HepG2 (cell line): Measurements from ENCODE around the gene TBC1D16. TPM values are rescaled to one million over a fixed set of nuclear protein-coding genes. Genes with fewer than 3 reads are reported as not detected.

ENCODE experiments used
- ATAC-seq: fragments of 200-7000 bp; cut with Tn5 transposase; 3 replicates; pipeline ENCODE4 v1.9.1; 2020; ENCODE audit warnings: mild to moderate bottlenecking, moderate library complexity
- BruUV-seq: library from RNA; stranded (reverse); fragments of 400-500 nt; replicated peaks from 2 replicates; lab custom pipeline; 2021; lab: Mats Ljungman, UMichigan
- CTCF ChIA-PET: fragments of 300-600 bp; formaldehyde crosslinking; extraction: SDS; loops from one replicate; lab custom pipeline; 2021; ENCODE audit warnings: low total read pairs, inconsistent platforms, low intra/inter-chr PET ratio; lab: Yijun Ruan, JAX
- POLR2A ChIA-PET: fragments of 350-600 bp; sonication (Branson Sonifier 250); formaldehyde crosslinking; loops from one replicate; lab custom pipeline; 2020; ENCODE audit warnings: antibody characterized with exemption, inconsistent platforms; lab: Yijun Ruan, JAX
- DNase-seq: peaks from one replicate; pipeline ENCODE4 v3.0.0-alpha.2; 2015; ENCODE audit warnings: low spot score
- FAIRE-seq: peaks from 3 replicates; lab custom pipeline; 2011; peaks lifted over from hg19 to GRCh38; lab: Jason Lieb, UNC
- H2AFZ ChIP-seq: one replicate; pipeline ENCODE4 v1.6.1; 2011; ENCODE audit warnings: low read length, inconsistent platforms
- H3K27ac ChIP-seq: fragments of 300-600 bp; 3 replicates; pipeline ENCODE4 v1.8.0; 2011; ENCODE audit warnings: mixed run types, mild to moderate bottlenecking, mixed read lengths, low read length, inconsistent platforms; ENCODE audit not compliant: insufficient read depth; ENCODE audit errors: extremely low read length
- H3K27me3 ChIP-seq, 2 experiments: fragments of 200-600 bp in 1 of 2; 2 replicates in 1 of 2; 3 replicates in 1 of 2; pipeline versions ENCODE4 v1.6.0 to v1.8.0; 2011; ENCODE audit warnings: low read length in 2 of 2, mild to moderate bottlenecking in 2 of 2, moderate library complexity in 2 of 2, inconsistent platforms in 1 of 2; ENCODE audit not compliant: insufficient read depth in 2 of 2, control insufficient read depth in 1 of 2
- H3K36me3 ChIP-seq, 2 experiments: fragments of 200-600 bp in 1 of 2; replicated peaks in 1 of 2; 2 replicates in 1 of 2; 3 replicates in 1 of 2; pipeline versions ENCODE4 v1.5.1 to v1.8.0; 2011; ENCODE audit warnings: low read length in 2 of 2, inconsistent platforms in 1 of 2; ENCODE audit not compliant: insufficient read depth in 2 of 2, control insufficient read depth in 1 of 2
- H3K4me1 ChIP-seq: 2 replicates; pipeline ENCODE4 v1.5.1; 2012; ENCODE audit warnings: low read length, inconsistent platforms; ENCODE audit not compliant: insufficient read depth
- H3K4me2 ChIP-seq: 2 replicates; pipeline ENCODE4 v1.6.0; 2011; ENCODE audit warnings: low read depth, low read length, inconsistent platforms
- H3K4me3 ChIP-seq, 3 experiments: fragments of 200-600 bp in 1 of 3; sonication (generic), shearing (Covaris generic) in 1 of 3; replicated peaks in 1 of 3; 2 replicates each; pipeline ENCODE4 v1.5.1; 2011 to 2016; ENCODE audit warnings: low read length in 3 of 3, inconsistent platforms in 2 of 3, low read depth in 2 of 3, mild to moderate bottlenecking in 2 of 3, control low read depth in 1 of 3, mixed read lengths in 1 of 3; ENCODE audit not compliant: insufficient read depth in 1 of 3
- H3K79me2 ChIP-seq: one replicate; pipeline ENCODE4 v1.6.1; 2011; ENCODE audit warnings: low read length, inconsistent platforms; ENCODE audit not compliant: insufficient read depth
- H3K9ac ChIP-seq: 2 replicates; pipeline ENCODE4 v1.6.0; 2011; ENCODE audit warnings: mild to moderate bottlenecking, low read depth, low read length, inconsistent platforms; ENCODE audit not compliant: insufficient read depth
- H3K9me3 ChIP-seq: 2 replicates; pipeline ENCODE4 v1.5.1; 2012; ENCODE audit warnings: mild to moderate bottlenecking, low read length
- H4K20me1 ChIP-seq: 2 replicates; pipeline ENCODE4 v1.6.0; 2011; ENCODE audit warnings: inconsistent platforms, mild to moderate bottlenecking, low read length, moderate library complexity; ENCODE audit not compliant: insufficient read depth
- ATF1 ChIP-seq: IDR thresholded peaks from 2 replicates; pipeline ENCODE4 v1.6.1; 2016; ENCODE audit warnings: mild to moderate bottlenecking, control low read depth
- HMGXB3 ChIP-seq: sonication (generic); formaldehyde crosslinking; IDR thresholded peaks from 2 replicates; pipeline ENCODE4 v1.4.0; 2020; ENCODE audit warnings: missing genetic modification reagents, borderline replicate concordance
- ISL2 ChIP-seq: sonication (generic); formaldehyde crosslinking; IDR thresholded peaks from 2 replicates; pipeline ENCODE4 v1.5.0; 2020; ENCODE audit warnings: missing genetic modification reagents
- MNT ChIP-seq: fragments of 450-650 bp; IDR thresholded peaks from 2 replicates; pipeline ENCODE4 v1.6.1; 2016
- SOX6 ChIP-seq, 2 experiments: fragments of 450-650 bp in 1 of 2; sonication (generic) in 1 of 2; formaldehyde crosslinking in 1 of 2; IDR thresholded peaks; 2 replicates each; pipeline versions ENCODE4 v1.4.0 to v1.6.1; 2017 to 2020; ENCODE audit warnings: antibody characterized with exemption in 1 of 2, mild to moderate bottlenecking in 1 of 2, missing genetic modification reagents in 1 of 2
- ZNF251 ChIP-seq: sonication (generic); formaldehyde crosslinking; IDR thresholded peaks from 2 replicates; pipeline ENCODE4 v1.9.0; 2021; ENCODE audit warnings: mild to moderate bottlenecking, missing genetic modification reagents
- ZNF484 ChIP-seq: sonication (generic); formaldehyde crosslinking; IDR thresholded peaks from 2 replicates; pipeline ENCODE4 v1.5.1; 2020; ENCODE audit warnings: mild to moderate bottlenecking, low read depth, missing genetic modification reagents, borderline replicate concordance
- ZNF512 ChIP-seq: sonication (generic); formaldehyde crosslinking; IDR thresholded peaks from 2 replicates; pipeline ENCODE4 v1.4.0; 2020; ENCODE audit warnings: mild to moderate bottlenecking, missing genetic modification reagents
- ZNF512B ChIP-seq: sonication (generic); formaldehyde crosslinking; IDR thresholded peaks from 2 replicates; pipeline ENCODE4 v1.5.1; 2020; ENCODE audit warnings: missing genetic modification reagents, mild to moderate bottlenecking, borderline replicate concordance
- ZNF546 ChIP-seq: sonication (generic); formaldehyde crosslinking; conservative IDR thresholded peaks from 2 replicates; pipeline ENCODE4 v1.8.1; 2023; ENCODE audit warnings: mild to moderate bottlenecking, missing genetic modification reagents
- ZNF678 ChIP-seq: sonication (generic); formaldehyde crosslinking; IDR thresholded peaks from 2 replicates; pipeline ENCODE4 v1.4.0; 2020; ENCODE audit warnings: mild to moderate bottlenecking, missing genetic modification reagents
- ZNF713 ChIP-seq: sonication (generic); formaldehyde crosslinking; IDR thresholded peaks from 2 replicates; pipeline ENCODE4 v1.4.0; 2020; ENCODE audit warnings: mild to moderate bottlenecking, missing genetic modification reagents
- WGBS: methylation state at CpG from one replicate; pipeline ENCODE4 v1.1.6; 2017; ENCODE audit warnings: low lambda C conversion rate; 5-methylcytosine and 5-hydroxymethylcytosine counted together
- in situ Hi-C: cut with HindIII; loops from 2 replicates; pipeline ENCODE4 v1.10.0; 2017; ENCODE audit warnings: low pct_unique_long_range_greater_than_20kb; ENCODE audit not compliant: extremely low pct_ligation_motif_present
- intact Hi-C: fragments of 100-400 bp; cut with micrococcal nuclease; formaldehyde crosslinking; loops from one replicate; pipeline ENCODE4 v1.10.0; 2022; ENCODE audit not compliant: unreplicated experiment
- polyA plus RNA-seq, 8 experiments: library from polyadenylated mRNA; depleted of rRNA in 3 of 8; stranded (reverse) in 7 of 8; unstranded in 1 of 8; fragments of >200 nt; fragmentation: Illumina TruSeq in 4 of 8; extraction: Trizol in 4 of 8; gene quantifications; 2 replicates each; pipeline versions ENCODE4 v1.2.1 to v1.2.3, GENCODE V29; 2011 to 2016; ENCODE audit warnings: low read depth in 4 of 8, missing spikeins in 1 of 8, mixed read lengths in 1 of 8; ENCODE audit not compliant: insufficient read depth in 1 of 8
- total RNA-seq, 5 experiments: library from RNA; depleted of rRNA; stranded (reverse); fragments of >200 nt; fragmentation: Illumina TruSeq; extraction: Trizol; gene quantifications; 2 replicates each; pipeline ENCODE4 v1.2.3, GENCODE V29; 2016; ENCODE audit warnings: low read depth in 1 of 5

The TBC1D16 gene
- total and polyA plus RNA-seq, 2 of the 13 experiments (the other 11 are each of a cell fraction or from before 2014, with no cell fraction given), result 14.9 to 24.9 TPM

GRCh38 chr17:79940459-79941087 is 95.1 kb downstream of the TBC1D16 start:
- no peak overlapping the region for H2AFZ ChIP-seq
- no peak overlapping the region for H3K4me2 ChIP-seq
- no peak for DNase-seq
- no peak for ATAC-seq
- peaks cover 16 to 34% of the 10 kb centered on the region in 2 experiments for H3K36me3 ChIP-seq
- FAIRE-seq, result no peak
- ChIA-PET CTCF (no interaction called here), POLR2A (interaction anchor here (0.7 kb wide), 1 partner anchor 9 kb away, joined by 3 read pairs; no protein-coding TSS in a partner anchor)
- intact Hi-C loops, result no loop called here
- H3K27me3 ChIP-seq, result no peaks in the 10 kb centered on the region
- H3K4me1 ChIP-seq, result peaks cover 31% of the 10 kb centered on the region
- in situ Hi-C loops, result no loop called here
- H3K9me3 ChIP-seq, result no peaks in the 10 kb centered on the region
- BruUV-seq, result no TSS peak
- no peak overlapping the region for H3K27ac ChIP-seq
- 97% methylated on average over 24 of the region's 31 CpGs for WGBS
- no peaks in the 10 kb centered on the region for H4K20me1 ChIP-seq
- no peak overlapping the region for H3K9ac ChIP-seq
- no peaks in the 10 kb centered on the region for H3K79me2 ChIP-seq
- no peak overlapping the region for H3K4me3 ChIP-seq
- TF ChIP-seq SOX6 (IDR thresholded peaks at IDR 0.05), result no peak
- TF ChIP-seq SOX6 (CRISPR knock-in tag; IDR thresholded peaks at IDR 0.05), result no peak
- TF ChIP-seq ZNF546 (CRISPR knock-in tag), result no peak
- no peak for TF ChIP-seq MNT
- TF ChIP-seq ZNF512B (CRISPR knock-in tag), result no peak
- no peak for TF ChIP-seq ZNF484
- TF ChIP-seq ZNF713 (CRISPR knock-in tag), result no peak
- TF ChIP-seq ATF1 (CRISPR knock-in tag), result no peak
- no peak for TF ChIP-seq HMGXB3 (CRISPR knock-in tag)
- TF ChIP-seq ZNF251 (CRISPR knock-in tag), result no peak
- no peak for TF ChIP-seq ZNF512 (CRISPR knock-in tag)
- no peak for TF ChIP-seq ISL2 (CRISPR knock-in tag)
- TF ChIP-seq ZNF678, result no peak
